GM12801 (cell line): ENCODE results near the gene POU2F1.

Source experiments
- CTCF ChIP-seq: IDR thresholded peaks from one replicate; pipeline ENCODE4 v1.5.1; 2011; ENCODE audit warnings: control low read depth; ENCODE audit not compliant: insufficient read length; ENCODE audit errors: extremely low read depth

POU2F1 gene

GRCh38 chr1:167220537-167221125 lies at the start of gene POU2F1:
POU2F1 (plus strand) TSS chr1:167220886; CDS start chr1:167220898, 12 bp downstream.
- no peak for TF ChIP-seq CTCF

- TF ChIP-seq CTCF: no peak
Observed at GRCh38 chr1:167171286-167171929, 49.3 kb upstream of the POU2F1 start.

- no peak for TF ChIP-seq CTCF
Observed at GRCh38 chr1:167173516-167174184, 47.0 kb upstream of the POU2F1 start.

DNA sequence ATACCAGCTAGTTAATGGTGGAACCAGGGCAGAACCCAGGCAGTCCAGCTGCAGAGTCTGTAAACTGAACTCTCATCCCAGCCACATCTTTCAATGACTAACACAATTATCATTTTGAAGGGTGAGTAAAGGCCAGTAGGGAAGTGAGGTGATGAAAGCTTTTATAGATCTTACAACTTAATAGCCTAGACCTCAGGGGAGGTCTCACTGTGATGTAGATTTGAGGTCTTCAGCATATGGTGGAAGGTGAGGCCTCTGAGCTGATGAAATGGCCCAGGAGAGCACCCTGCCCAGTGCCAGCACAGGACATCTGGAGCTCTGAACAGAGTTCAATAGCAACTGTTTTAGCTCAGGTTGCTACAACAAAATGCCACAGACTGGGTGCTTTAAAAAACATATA lies 44.8 kb upstream of the POU2F1 start:
- TF ChIP-seq CTCF: no peak

- no peak for TF ChIP-seq CTCF
Observed at GRCh38 chr1:167178831-167179230, 41.9 kb upstream of the POU2F1 start.

DNA sequence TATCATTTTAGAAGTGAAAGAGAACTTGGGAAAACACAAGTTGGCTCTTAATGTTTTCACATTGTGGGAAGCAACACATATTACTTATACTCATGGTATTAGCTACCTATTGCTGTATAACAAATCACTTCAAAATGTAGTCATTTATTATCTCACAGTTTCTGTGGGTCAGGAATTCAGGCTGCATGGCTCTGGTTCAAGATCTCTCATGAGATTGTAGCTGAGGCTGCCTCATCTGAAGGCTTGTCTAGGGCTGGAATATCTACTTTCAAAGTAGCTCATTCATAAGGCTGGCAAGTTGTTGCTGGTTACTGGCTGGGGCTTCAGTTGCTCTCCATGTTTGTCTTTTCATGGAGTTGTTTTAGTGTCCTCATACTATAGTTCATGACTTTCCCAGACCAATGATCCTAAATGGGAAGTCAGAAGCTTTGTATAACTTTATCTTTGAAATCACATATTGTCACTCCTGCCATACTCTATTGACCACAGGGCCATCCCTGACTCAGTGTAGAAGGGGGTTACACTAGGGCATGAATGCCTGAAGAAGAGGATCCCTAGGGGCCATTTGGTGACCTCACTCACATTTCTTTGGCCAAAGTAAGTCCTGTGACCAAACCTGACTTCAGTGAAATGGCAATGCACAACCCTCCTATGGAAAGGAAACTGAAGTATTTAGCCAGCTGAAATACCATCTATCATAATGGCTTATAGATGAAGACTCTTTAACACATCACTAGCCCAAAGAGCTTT lies 37.9 kb upstream of the POU2F1 start:
- TF ChIP-seq CTCF: no peak

DNA sequence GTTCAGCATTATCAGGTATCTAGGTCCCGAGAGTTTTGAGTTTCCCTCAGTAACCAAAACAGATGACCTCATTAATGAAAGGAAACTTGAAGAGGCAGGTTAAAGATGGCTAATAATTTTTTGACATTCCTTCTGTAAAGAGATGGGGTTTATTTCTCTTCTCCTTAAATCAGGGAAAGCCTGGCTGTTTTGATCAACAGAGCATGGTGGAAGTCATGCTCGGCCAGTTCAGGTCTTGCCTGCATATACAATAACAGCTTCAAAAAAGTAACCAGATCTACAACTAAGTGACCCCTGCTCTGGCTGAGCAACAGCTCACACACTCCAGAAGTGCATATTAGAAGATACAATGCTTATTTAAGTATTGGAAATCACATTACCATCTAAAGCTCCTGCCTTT lies 36.6 kb upstream of the POU2F1 start:
- no peak for TF ChIP-seq CTCF
